PC-9 (cell line): Measurements from ENCODE around the gene RNASE11. TPM values are rescaled to one million over a fixed set of nuclear protein-coding genes. Genes with fewer than 3 reads are reported as not detected.

Experiments used
- BruUV-seq: library from RNA; stranded (reverse); fragments of 400-500 nt; replicated peaks from 2 replicates; lab custom pipeline; 2021; lab: Mats Ljungman, UMichigan
- CTCF ChIA-PET: fragments of 300-600 bp; sonication (Branson Sonifier 250); formaldehyde crosslinking; loops from one replicate; lab custom pipeline; 2022; ENCODE audit warnings: antibody characterized with exemption; lab: Charles Lee
- POLR2A ChIA-PET: fragments of 300-600 bp; sonication (Branson Sonifier 250); formaldehyde crosslinking; loops from one replicate; lab custom pipeline; 2022; ENCODE audit warnings: antibody characterized with exemption; ENCODE audit not compliant: unreplicated experiment; lab: Charles Lee
- DNase-seq, 2 experiments: peaks; one replicate each; pipeline versions ENCODE4 v3.0.0 to v3.0.0-alpha.2; 2015 to 2022; ENCODE audit warnings: mixed read lengths in 1 of 2
- H2AFZ ChIP-seq: fragments of 200-600 bp; sonication (generic); 2 replicates; pipeline ENCODE4 v1.8.1; 2017; ENCODE audit warnings: antibody characterized with exemption
- H3F3A ChIP-seq: fragments of 200-600 bp; sonication (generic); 2 replicates; pipeline ENCODE4 v1.8.1; 2017; ENCODE audit warnings: antibody characterized with exemption, mild to moderate bottlenecking, low read depth; ENCODE audit not compliant: insufficient read depth
- H3K27ac ChIP-seq: fragments of 200-600 bp; sonication (generic); 2 replicates; pipeline ENCODE4 v1.6.1; 2016; ENCODE audit warnings: mixed run types
- H3K27me3 ChIP-seq: fragments of 200-600 bp; sonication (generic); 2 replicates; pipeline ENCODE4 v1.6.1; 2016; ENCODE audit warnings: low read depth, mixed run types; ENCODE audit not compliant: insufficient read depth
- H3K36me3 ChIP-seq: fragments of 200-600 bp; sonication (generic); 2 replicates; pipeline ENCODE4 v1.6.1; 2016; ENCODE audit warnings: low read depth, mixed run types
- H3K4me1 ChIP-seq: fragments of 200-600 bp; sonication (generic); replicated peaks from 2 replicates; pipeline ENCODE4 v1.6.1; 2016; ENCODE audit warnings: mixed run types; ENCODE audit not compliant: insufficient read depth
- H3K4me2 ChIP-seq: fragments of 200-600 bp; sonication (generic); 2 replicates; pipeline ENCODE4 v1.6.1; 2017; ENCODE audit warnings: mixed run types
- H3K4me3 ChIP-seq: fragments of 200-600 bp; sonication (generic); 2 replicates; pipeline ENCODE4 v1.6.1; 2016; ENCODE audit warnings: mixed run types
- H3K79me2 ChIP-seq: fragments of 200-600 bp; sonication (generic); 2 replicates; pipeline ENCODE4 v1.6.1; 2017; ENCODE audit warnings: low read depth, mixed run types
- H3K9me2 ChIP-seq: fragments of 200-600 bp; sonication (generic); 2 replicates; pipeline ENCODE4 v1.8.1; 2017; ENCODE audit warnings: mild to moderate bottlenecking; ENCODE audit not compliant: insufficient read depth
- H3K9me3 ChIP-seq: fragments of 200-600 bp; sonication (generic); 2 replicates; pipeline ENCODE4 v1.8.1; 2016; ENCODE audit warnings: low read depth; ENCODE audit not compliant: insufficient read depth
- H4K20me1 ChIP-seq: fragments of 200-600 bp; sonication (generic); 2 replicates; pipeline ENCODE4 v1.8.1; 2017; ENCODE audit not compliant: insufficient read depth
- EZH2 ChIP-seq: fragments of 200-600 bp; sonication (generic); IDR thresholded peaks from 2 replicates; pipeline ENCODE4 v1.8.0; 2017; ENCODE audit warnings: antibody characterized with exemption, low read depth
- intact Hi-C: fragments of 100-400 bp; cut with micrococcal nuclease; formaldehyde crosslinking; loops from one replicate; pipeline ENCODE4 v1.10.0; 2022; ENCODE audit not compliant: unreplicated experiment
- total RNA-seq: library from RNA; stranded (reverse); gene quantifications from 2 replicates; pipeline ENCODE4 v1.2.3, GENCODE V29; 2021
- TF ChIP-seq, protein P1 (sequence below): fragments of 200-600 bp; sonication (generic); conservative IDR thresholded peaks from 2 replicates; pipeline ENCODE4 v1.6.1; 2017; ENCODE audit warnings: mixed run types, antibody characterized with exemption, mild to moderate bottlenecking, moderate library complexity

The RNASE11 gene
- total RNA-seq, 1 experiment from 2014 or later, result not detected

- Histone ChIP-seq H2AFZ (0 out of 2 replicates have a peak within 1 kb of the TSS, but pooled peaks have one; percentile 27), H3K4me2 (peak within 1 kb of the TSS; percentile 46), H3K4me3 (no peak within 1 kb of the TSS), H3K36me3 (no peaks in the 10 kb centered on the region), H3K9me2 (no peaks in the 10 kb centered on the region), H3K79me2 (no peaks in the 10 kb centered on the region), H3K4me1 (no peaks in the 10 kb centered on the region), H3F3A (no peaks in the 10 kb centered on the region), H3K27me3 (0 out of 2 replicates have a peak, but pooled peaks cover 6% of the 10 kb centered on the region), H3K27ac (no peak within 1 kb of the TSS), H3K9me3 (no peaks in the 10 kb centered on the region), H4K20me1 (no peaks in the 10 kb centered on the region)
- DNase-seq, result no peak
- POLR2A ChIA-PET, result no interaction called here
- TF ChIP-seq EZH2, result no peak
- intact Hi-C loops, result no loop called here
- no TSS peak for BruUV-seq
- CTCF ChIA-PET, result no interaction called here
Measured at GRCh38 chr14:20591235-20591634, 3.4 kb upstream of the RNASE11 start, which contains the start of gene RNASE12. Gene RNASE12, minus strand, starts transcription at chr14:20591376. Its CDS starts 653 bp downstream, at chr14:20590723.

DNA sequence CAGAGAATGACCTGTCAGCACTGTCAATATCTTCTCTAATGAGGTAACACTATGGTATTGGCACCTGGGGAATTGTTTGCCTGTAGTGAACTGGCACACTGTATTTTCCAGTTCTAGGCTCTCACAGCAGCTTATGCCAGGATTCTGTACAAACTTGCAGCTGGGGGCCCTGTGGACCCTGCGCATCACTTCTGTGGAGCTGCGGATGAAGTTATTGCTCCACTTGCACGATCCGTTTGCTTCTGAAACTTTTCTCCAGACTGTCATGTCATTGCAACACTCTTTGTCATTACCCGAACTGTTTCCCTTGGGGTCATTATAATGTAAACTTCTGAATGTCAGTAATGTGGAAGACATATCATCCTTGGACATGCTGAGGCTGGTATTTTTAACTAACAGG is 3.9 kb downstream of the RNASE11 start:
- H2AFZ ChIP-seq, result no peak overlapping the region
- H3K36me3 ChIP-seq, result no peaks in the 10 kb centered on the region
- H3K4me3 ChIP-seq, result no peak overlapping the region
- H3K79me2 ChIP-seq, result no peaks in the 10 kb centered on the region
- intact Hi-C loops, result no loop called here
- no peak for DNase-seq
- no peak overlapping the region for H3K27ac ChIP-seq
- no peaks in the 10 kb centered on the region for H3F3A ChIP-seq
- H3K9me3 ChIP-seq, result no peaks in the 10 kb centered on the region
- 0 out of 2 replicates have a peak, but pooled peaks cover 6% of the 10 kb centered on the region for H3K27me3 ChIP-seq
- no peaks in the 10 kb centered on the region for H3K4me1 ChIP-seq
- ChIA-PET POLR2A (no interaction called here), CTCF (no interaction called here)
- H3K4me2 ChIP-seq, result no peak overlapping the region
- H4K20me1 ChIP-seq, result no peaks in the 10 kb centered on the region
- H3K9me2 ChIP-seq, result no peaks in the 10 kb centered on the region
- no TSS peak for BruUV-seq
- TF ChIP-seq, protein P1, sequence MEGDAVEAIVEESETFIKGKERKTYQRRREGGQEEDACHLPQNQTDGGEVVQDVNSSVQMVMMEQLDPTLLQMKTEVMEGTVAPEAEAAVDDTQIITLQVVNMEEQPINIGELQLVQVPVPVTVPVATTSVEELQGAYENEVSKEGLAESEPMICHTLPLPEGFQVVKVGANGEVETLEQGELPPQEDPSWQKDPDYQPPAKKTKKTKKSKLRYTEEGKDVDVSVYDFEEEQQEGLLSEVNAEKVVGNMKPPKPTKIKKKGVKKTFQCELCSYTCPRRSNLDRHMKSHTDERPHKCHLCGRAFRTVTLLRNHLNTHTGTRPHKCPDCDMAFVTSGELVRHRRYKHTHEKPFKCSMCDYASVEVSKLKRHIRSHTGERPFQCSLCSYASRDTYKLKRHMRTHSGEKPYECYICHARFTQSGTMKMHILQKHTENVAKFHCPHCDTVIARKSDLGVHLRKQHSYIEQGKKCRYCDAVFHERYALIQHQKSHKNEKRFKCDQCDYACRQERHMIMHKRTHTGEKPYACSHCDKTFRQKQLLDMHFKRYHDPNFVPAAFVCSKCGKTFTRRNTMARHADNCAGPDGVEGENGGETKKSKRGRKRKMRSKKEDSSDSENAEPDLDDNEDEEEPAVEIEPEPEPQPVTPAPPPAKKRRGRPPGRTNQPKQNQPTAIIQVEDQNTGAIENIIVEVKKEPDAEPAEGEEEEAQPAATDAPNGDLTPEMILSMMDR, result no peak
- no peak for TF ChIP-seq EZH2

DNA sequence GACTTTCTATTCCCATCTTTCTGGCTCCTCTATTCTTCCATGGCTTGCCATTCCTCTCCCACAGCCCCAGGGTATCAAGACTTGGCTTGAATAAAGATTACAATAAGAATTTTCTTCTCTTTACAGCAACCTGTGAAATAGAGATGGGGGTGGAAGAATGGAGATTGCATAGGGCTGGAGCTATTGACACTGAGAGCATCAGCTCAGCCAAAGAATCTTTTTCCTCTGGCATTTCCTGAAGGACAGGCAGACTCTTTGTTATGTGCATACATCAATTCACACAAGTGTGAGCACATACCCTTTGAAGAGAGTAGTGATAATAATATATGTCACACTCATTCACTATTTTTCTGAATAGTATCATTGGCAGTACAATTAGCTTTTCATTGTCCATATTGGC is 4.7 kb downstream of the RNASE11 start:
- H3K36me3 ChIP-seq, result no peaks in the 10 kb centered on the region
- H3K9me3 ChIP-seq, result no peaks in the 10 kb centered on the region
- H3F3A ChIP-seq, result no peaks in the 10 kb centered on the region
- DNase-seq, result no peak
- POLR2A ChIA-PET, result no interaction called here
- H3K4me1 ChIP-seq, result no peaks in the 10 kb centered on the region
- no peak for TF ChIP-seq EZH2
- TF ChIP-seq, protein P1, result no peak
- no peak overlapping the region for H3K27ac ChIP-seq
- CTCF ChIA-PET, result no interaction called here
- H3K9me2 ChIP-seq, result no peaks in the 10 kb centered on the region
- H3K27me3 ChIP-seq, result 0 out of 2 replicates have a peak, but pooled peaks cover 6% of the 10 kb centered on the region
- H4K20me1 ChIP-seq, result no peaks in the 10 kb centered on the region
- no peak overlapping the region for H2AFZ ChIP-seq
- H3K4me3 ChIP-seq, result no peak overlapping the region
- intact Hi-C loops, result no loop called here
- no peak overlapping the region for H3K4me2 ChIP-seq
- H3K79me2 ChIP-seq, result no peaks in the 10 kb centered on the region
- no TSS peak for BruUV-seq

DNA sequence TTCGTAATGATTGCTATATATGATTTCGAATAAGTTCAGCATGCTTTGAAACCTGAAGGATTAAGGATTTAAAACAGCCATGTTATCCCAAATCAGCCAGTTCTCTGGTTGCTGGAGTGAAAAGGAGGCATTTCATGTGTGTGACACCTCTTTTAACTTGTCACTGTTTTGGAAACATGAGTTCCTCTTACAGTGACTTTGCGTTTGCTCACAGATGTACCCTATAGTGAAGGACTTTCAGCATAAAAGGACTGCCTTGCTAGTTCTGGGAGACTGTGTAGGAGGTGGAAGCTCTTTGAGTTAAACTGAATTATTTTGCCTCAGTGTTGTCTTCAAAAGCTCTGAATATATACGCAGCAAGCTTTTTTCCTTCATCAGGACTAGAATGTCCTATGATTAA is 7.6 kb downstream of the RNASE11 start:
- no TSS peak for BruUV-seq
- Histone ChIP-seq H3K9me2 (no peaks in the 10 kb centered on the region), H3K4me1 (no peaks in the 10 kb centered on the region), H3K79me2 (no peaks in the 10 kb centered on the region), H3K27ac (no peak overlapping the region), H3K27me3 (no peaks in the 10 kb centered on the region), H2AFZ (no peak overlapping the region), H3K36me3 (no peaks in the 10 kb centered on the region), H3K4me2 (no peak overlapping the region), H4K20me1 (no peaks in the 10 kb centered on the region), H3K4me3 (no peak overlapping the region), H3K9me3 (no peaks in the 10 kb centered on the region), H3F3A (no peaks in the 10 kb centered on the region)
- ChIA-PET POLR2A (no interaction called here), CTCF (no interaction called here)
- no peak for DNase-seq
- TF ChIP-seq, protein P1, result no peak
- TF ChIP-seq EZH2, result no peak
- intact Hi-C loops, result no loop called here
